K562 (cell line): ENCODE data around the gene LHX3.

ENCODE experiments used
- ARHGAP35 ChIP-seq: fragments of 450-650 bp; IDR thresholded peaks from 2 replicates; pipeline ENCODE4 v1.6.1; 2018; ENCODE audit not compliant: partially characterized antibody
- FOXK1 ChIP-seq: sonication (generic); formaldehyde crosslinking; IDR thresholded peaks from 2 replicates; pipeline ENCODE4 v1.8.0; 2022; ENCODE audit warnings: missing genetic modification reagents, mild to moderate bottlenecking, borderline replicate concordance
- GATAD2A ChIP-seq: fragments of 450-650 bp; IDR thresholded peaks from 2 replicates; pipeline ENCODE4 v1.6.1; 2017
- HNRNPH1 ChIP-seq: fragments of 200-400 bp; formaldehyde crosslinking; optimal IDR thresholded peaks from 2 replicates; pipeline ENCODE3; 2017; ENCODE audit warnings: low read depth, mild to moderate bottlenecking, low read length, moderate library complexity
- POLR2A ChIP-seq: fragments of 450-650 bp; conservative IDR thresholded peaks from 2 replicates; pipeline ENCODE4 v1.6.1; 2016
- RBBP5 ChIP-seq: fragments of 200-600 bp; sonication (generic); IDR thresholded peaks from 2 replicates; pipeline ENCODE4 v1.6.1; 2012; ENCODE audit warnings: borderline replicate concordance, mild to moderate bottlenecking, low read length, control low read depth, inconsistent platforms; ENCODE audit not compliant: insufficient read depth, poor library complexity, severe bottlenecking
- SP2 ChIP-seq: IDR thresholded peaks from 2 replicates; pipeline ENCODE4 v1.6.1; 2011; ENCODE audit warnings: mild to moderate bottlenecking, low read depth, low read length, moderate library complexity; ENCODE audit not compliant: poor library complexity, severe bottlenecking; ENCODE audit errors: extremely low read depth
- STAG1 ChIP-seq: sonication (generic); formaldehyde crosslinking; IDR thresholded peaks from 2 replicates; pipeline ENCODE4 v1.5.0; 2020; ENCODE audit warnings: missing genetic modification reagents, borderline replicate concordance
- ZNF324 ChIP-seq: fragments of 250-450 bp; sonication (Bioruptor Pico); IDR thresholded peaks from 2 replicates; pipeline ENCODE4 v1.4.0; 2020; ENCODE audit warnings: mild to moderate bottlenecking
- TF ChIP-seq, protein P1 (sequence below): sonication (generic); formaldehyde crosslinking; IDR thresholded peaks from 2 replicates; pipeline ENCODE4 v1.9.0; 2022; ENCODE audit warnings: mild to moderate bottlenecking, missing genetic modification reagents
- TF ChIP-seq, protein P2 (sequence below): fragments of 450-650 bp; IDR thresholded peaks from one replicate; pipeline ENCODE4 v1.6.1; 2018; ENCODE audit warnings: mild to moderate bottlenecking, moderate library complexity; ENCODE audit not compliant: partially characterized antibody
- TF ChIP-seq, protein P3 (sequence below), 3 experiments: IDR thresholded peaks in 2 of 3; conservative IDR thresholded peaks in 1 of 3; 2 replicates each; pipeline ENCODE4 v1.5.1; 2011 to 2012; ENCODE audit warnings: low read length in 3 of 3, mild to moderate bottlenecking in 3 of 3, control low read depth in 2 of 3, improper control_type of control experiment in 1 of 3, inconsistent platforms in 1 of 3, low read depth in 1 of 3, mixed read lengths in 1 of 3, moderate library complexity in 1 of 3; ENCODE audit not compliant: insufficient read depth in 2 of 3
- TF ChIP-seq, protein P4 (sequence below): fragments of 450-650 bp; IDR thresholded peaks from 2 replicates; pipeline ENCODE4 v1.6.1; 2016; ENCODE audit warnings: borderline replicate concordance
- TF ChIP-seq, protein P5 (sequence below): fragments of 200-800 bp; sonication (Bioruptor generic); IDR thresholded peaks from 2 replicates; pipeline ENCODE4 v1.6.1; 2016; ENCODE audit warnings: missing genetic modification characterization, missing compliant biosample characterization

DNA sequence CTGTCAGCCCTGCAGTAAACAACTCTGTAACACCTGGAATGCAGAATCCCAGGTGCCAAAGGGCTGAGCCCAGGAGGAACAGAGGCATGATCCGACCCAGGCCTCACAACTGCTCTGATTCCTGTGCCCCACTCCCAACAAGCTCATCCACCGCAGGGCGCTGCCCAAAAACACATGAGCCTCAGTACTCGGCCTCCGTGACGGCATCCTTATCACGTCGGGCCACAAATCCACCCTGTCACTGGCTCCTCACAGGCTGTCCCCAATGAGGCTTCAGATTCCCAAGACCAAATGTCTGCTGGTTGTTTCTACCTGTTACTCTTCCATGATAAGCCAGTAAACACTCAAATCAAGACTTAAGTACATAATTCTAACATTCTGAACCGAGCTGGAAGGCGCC, 25.4 kb upstream of the LHX3 start:
- TF ChIP-seq RBBP5: no peak
- TF ChIP-seq, protein P1, sequence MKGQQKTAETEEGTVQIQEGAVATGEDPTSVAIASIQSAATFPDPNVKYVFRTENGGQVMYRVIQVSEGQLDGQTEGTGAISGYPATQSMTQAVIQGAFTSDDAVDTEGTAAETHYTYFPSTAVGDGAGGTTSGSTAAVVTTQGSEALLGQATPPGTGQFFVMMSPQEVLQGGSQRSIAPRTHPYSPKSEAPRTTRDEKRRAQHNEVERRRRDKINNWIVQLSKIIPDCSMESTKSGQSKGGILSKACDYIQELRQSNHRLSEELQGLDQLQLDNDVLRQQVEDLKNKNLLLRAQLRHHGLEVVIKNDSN (CRISPR knock-in tag): no peak
- no peak for TF ChIP-seq POLR2A
- TF ChIP-seq, protein P2, sequence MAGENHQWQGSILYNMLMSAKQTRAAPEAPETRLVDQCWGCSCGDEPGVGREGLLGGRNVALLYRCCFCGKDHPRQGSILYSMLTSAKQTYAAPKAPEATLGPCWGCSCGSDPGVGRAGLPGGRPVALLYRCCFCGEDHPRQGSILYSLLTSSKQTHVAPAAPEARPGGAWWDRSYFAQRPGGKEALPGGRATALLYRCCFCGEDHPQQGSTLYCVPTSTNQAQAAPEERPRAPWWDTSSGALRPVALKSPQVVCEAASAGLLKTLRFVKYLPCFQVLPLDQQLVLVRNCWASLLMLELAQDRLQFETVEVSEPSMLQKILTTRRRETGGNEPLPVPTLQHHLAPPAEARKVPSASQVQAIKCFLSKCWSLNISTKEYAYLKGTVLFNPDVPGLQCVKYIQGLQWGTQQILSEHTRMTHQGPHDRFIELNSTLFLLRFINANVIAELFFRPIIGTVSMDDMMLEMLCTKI: no peak
- TF ChIP-seq, protein P3, sequence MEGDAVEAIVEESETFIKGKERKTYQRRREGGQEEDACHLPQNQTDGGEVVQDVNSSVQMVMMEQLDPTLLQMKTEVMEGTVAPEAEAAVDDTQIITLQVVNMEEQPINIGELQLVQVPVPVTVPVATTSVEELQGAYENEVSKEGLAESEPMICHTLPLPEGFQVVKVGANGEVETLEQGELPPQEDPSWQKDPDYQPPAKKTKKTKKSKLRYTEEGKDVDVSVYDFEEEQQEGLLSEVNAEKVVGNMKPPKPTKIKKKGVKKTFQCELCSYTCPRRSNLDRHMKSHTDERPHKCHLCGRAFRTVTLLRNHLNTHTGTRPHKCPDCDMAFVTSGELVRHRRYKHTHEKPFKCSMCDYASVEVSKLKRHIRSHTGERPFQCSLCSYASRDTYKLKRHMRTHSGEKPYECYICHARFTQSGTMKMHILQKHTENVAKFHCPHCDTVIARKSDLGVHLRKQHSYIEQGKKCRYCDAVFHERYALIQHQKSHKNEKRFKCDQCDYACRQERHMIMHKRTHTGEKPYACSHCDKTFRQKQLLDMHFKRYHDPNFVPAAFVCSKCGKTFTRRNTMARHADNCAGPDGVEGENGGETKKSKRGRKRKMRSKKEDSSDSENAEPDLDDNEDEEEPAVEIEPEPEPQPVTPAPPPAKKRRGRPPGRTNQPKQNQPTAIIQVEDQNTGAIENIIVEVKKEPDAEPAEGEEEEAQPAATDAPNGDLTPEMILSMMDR (IDR thresholded peaks at IDR 0.05 in 2 of 3, conservative IDR thresholded peaks at IDR 0.05 in 1 of 3; ENCODE audit: insufficient read depth in 2 of 3, low read depth in 1 of 3, low read length in 3 of 3): no peak
- TF ChIP-seq ARHGAP35: no peak
- no peak for TF ChIP-seq ZNF324 (CRISPR knock-in tag)
- no peak for TF ChIP-seq HNRNPH1
- TF ChIP-seq SP2: no peak
- TF ChIP-seq, protein P4, sequence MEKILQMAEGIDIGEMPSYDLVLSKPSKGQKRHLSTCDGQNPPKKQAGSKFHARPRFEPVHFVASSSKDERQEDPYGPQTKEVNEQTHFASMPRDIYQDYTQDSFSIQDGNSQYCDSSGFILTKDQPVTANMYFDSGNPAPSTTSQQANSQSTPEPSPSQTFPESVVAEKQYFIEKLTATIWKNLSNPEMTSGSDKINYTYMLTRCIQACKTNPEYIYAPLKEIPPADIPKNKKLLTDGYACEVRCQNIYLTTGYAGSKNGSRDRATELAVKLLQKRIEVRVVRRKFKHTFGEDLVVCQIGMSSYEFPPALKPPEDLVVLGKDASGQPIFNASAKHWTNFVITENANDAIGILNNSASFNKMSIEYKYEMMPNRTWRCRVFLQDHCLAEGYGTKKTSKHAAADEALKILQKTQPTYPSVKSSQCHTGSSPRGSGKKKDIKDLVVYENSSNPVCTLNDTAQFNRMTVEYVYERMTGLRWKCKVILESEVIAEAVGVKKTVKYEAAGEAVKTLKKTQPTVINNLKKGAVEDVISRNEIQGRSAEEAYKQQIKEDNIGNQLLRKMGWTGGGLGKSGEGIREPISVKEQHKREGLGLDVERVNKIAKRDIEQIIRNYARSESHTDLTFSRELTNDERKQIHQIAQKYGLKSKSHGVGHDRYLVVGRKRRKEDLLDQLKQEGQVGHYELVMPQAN: no peak
- no peak for TF ChIP-seq FOXK1 (CRISPR knock-in tag)
- TF ChIP-seq STAG1 (CRISPR knock-in tag): no peak
- TF ChIP-seq GATAD2A: no peak
- TF ChIP-seq, protein P5, sequence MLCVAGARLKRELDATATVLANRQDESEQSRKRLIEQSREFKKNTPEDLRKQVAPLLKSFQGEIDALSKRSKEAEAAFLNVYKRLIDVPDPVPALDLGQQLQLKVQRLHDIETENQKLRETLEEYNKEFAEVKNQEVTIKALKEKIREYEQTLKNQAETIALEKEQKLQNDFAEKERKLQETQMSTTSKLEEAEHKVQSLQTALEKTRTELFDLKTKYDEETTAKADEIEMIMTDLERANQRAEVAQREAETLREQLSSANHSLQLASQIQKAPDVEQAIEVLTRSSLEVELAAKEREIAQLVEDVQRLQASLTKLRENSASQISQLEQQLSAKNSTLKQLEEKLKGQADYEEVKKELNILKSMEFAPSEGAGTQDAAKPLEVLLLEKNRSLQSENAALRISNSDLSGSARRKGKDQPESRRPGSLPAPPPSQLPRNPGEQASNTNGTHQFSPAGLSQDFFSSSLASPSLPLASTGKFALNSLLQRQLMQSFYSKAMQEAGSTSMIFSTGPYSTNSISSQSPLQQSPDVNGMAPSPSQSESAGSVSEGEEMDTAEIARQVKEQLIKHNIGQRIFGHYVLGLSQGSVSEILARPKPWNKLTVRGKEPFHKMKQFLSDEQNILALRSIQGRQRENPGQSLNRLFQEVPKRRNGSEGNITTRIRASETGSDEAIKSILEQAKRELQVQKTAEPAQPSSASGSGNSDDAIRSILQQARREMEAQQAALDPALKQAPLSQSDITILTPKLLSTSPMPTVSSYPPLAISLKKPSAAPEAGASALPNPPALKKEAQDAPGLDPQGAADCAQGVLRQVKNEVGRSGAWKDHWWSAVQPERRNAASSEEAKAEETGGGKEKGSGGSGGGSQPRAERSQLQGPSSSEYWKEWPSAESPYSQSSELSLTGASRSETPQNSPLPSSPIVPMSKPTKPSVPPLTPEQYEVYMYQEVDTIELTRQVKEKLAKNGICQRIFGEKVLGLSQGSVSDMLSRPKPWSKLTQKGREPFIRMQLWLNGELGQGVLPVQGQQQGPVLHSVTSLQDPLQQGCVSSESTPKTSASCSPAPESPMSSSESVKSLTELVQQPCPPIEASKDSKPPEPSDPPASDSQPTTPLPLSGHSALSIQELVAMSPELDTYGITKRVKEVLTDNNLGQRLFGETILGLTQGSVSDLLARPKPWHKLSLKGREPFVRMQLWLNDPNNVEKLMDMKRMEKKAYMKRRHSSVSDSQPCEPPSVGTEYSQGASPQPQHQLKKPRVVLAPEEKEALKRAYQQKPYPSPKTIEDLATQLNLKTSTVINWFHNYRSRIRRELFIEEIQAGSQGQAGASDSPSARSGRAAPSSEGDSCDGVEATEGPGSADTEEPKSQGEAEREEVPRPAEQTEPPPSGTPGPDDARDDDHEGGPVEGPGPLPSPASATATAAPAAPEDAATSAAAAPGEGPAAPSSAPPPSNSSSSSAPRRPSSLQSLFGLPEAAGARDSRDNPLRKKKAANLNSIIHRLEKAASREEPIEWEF (CRISPR knock-in tag): no peak
